Anterior cingulate cortex (tissue), 58 donors: ENCODE measurements around the gene ZNF3.
A peak's percentile ranks its signal among the peaks of the same experiment; 100 is the strongest.
"Not testable (repeated sequence)": the region's sequence is repeated elsewhere in the genome, so short reads cannot be mapped to it uniquely, and the experiment has no call there.

Source experiments
- DNase-seq, 58 donors: peaks; one replicate each; lab custom pipeline; 2025; lab: John Stamatoyannopoulos, UW

The ZNF3 gene

DNA sequence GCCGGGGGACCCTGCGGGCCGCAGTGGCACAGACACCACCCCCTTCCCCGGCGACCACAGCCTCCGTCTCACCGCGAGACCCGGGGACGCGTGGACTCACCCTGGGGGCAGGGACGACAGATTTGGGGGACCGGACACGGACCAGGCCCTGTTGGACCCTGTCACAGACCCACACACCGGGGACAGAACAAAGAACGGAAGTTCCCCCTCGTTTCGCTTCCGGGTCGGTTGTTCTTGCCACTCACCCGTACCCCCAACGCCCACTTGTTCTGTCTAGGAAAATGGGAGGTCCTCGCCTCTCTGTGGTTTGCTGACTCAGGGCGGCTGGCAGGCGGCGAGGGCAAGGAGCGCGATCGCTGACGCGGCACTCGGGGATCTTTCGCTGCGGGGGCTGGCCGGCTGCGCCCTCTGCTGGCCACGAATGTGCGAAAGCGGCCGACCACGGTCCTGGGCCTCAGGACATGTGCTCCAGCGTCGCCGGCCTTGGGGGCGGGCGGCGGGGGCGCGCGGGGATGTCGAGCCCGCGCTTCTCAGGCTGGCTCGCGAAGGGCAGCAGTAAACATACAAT, at the start of gene ZNF3:
Gene ZNF3 (minus strand): TSS at position 189 of the 568 bp plus-strand sequence. CDS start 4,366 bp downstream, outside the sequence.
- peak; percentile 74 to 99 (median 98) for DNase-seq

DNA sequence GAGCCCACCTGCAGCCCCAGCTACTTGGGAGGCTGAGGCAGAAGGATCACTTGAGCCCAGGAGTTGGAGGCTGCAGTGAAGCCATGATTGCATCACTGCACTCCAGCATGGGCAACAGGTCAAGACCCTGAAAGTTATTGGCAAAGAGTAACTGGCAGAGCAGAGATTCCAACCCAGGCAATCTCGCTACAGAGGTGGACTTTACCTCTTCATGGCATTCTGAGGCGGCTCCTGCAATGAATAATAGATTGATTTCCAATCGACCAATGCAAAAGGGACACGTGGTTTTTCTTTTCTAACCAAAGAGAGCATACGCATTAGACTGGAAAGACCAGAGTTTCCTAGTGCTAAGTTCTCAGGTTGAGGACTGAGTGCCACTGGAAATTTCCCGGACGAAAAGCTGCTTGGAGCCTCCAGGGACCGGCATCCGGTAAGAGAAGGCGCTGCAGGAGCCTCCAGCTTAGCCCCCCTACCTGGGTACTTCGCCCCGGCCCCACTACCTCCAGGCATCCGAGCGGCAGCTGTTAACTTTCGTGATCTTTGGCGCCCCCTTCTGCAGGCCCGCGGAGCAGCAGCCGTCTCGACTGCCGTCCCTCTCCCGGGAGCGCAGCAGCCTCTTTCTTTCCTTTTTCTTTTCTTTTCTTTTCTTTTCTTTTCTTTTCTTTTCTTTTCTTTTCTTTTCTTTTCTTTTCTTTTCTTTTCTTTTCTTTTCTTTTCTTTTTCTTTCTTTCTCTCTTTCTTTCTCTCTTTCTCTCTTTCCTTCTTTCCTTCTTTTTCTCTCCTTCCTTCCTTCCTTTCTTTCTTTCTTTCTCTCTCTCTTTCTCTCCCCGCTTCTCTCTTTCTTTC, 49.3 kb upstream of the ZNF3 start:
- DNase-seq: peak in 53 of 58 donors; percentile 6 to 85 (median 51)

DNA sequence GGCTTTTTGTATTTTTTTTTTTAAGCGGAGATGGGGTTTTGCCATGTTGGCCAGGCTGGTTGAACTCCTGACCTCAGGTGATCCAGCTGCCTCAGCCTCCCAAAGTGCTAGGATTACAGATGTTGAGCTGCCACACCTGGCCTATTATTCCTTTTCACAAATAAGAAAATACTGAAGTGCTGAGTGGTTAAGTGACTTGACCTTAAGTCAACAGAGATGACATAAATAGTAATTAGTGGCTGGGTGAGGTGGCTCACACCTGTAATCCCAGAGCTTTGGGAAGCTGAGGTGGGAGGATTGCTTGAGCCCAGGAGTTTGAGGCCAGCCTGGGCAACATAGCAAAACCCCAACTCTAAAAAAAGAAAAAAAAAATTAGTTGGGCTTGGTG, 48.7 kb upstream of the ZNF3 start:
- not testable (repeated sequence) for DNase-seq

DNA sequence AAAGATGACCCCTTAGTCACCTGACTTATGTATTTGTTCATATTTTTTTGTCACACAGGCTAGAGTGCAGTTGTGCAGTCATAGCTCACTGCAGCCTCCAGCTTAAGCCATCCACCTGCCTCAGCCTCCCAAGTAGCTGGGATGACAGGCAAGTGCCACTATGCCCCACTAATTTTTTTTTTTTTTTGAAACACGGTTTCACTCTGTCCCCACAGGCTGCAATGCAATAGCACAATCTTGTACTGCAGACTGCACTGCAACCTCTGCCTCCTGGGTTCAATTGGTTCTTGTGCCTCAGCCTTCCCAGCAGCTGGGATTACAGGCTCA, 47.1 kb upstream of the ZNF3 start:
- no peak for DNase-seq

DNA sequence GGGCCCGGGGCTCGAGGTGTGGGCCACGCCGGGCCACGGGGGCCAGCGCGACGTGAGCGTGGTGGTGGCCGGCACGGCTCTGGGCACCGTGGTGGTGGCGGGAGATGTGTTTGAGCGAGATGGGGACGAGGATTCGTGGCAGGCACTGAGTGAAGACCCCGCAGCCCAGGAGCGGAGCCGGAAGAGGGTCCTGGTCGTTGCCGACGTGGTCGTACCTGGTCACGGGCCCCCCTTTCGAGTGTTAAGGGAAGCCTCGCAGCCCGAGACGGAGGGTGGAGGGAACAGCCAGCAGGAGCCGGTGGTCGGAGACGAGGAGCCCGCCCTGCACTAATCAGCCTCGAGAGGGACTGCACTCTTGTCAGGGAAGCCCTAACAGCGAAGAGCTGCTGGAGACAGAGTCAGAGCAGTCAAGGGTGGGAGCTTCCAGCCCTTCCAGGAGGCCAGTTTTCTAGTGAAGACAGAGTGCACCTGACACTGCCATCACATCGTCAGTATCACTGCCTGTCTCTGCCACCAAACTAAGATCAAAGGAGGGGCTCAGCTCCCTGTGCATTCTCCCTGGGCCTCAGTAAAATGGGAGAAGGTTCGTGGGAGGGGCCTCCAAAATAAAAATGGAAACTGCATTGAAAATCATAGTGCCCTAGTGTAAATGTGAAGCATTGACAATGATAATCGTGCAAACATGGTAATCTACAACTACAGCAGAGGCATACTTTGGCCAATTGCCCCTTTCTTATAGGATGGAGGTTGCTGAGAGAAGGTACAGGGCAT, 46.5 kb upstream of the ZNF3 start:
- DNase-seq: peak in 18 of 58 donors; percentile 9 to 72 (median 37)

DNA sequence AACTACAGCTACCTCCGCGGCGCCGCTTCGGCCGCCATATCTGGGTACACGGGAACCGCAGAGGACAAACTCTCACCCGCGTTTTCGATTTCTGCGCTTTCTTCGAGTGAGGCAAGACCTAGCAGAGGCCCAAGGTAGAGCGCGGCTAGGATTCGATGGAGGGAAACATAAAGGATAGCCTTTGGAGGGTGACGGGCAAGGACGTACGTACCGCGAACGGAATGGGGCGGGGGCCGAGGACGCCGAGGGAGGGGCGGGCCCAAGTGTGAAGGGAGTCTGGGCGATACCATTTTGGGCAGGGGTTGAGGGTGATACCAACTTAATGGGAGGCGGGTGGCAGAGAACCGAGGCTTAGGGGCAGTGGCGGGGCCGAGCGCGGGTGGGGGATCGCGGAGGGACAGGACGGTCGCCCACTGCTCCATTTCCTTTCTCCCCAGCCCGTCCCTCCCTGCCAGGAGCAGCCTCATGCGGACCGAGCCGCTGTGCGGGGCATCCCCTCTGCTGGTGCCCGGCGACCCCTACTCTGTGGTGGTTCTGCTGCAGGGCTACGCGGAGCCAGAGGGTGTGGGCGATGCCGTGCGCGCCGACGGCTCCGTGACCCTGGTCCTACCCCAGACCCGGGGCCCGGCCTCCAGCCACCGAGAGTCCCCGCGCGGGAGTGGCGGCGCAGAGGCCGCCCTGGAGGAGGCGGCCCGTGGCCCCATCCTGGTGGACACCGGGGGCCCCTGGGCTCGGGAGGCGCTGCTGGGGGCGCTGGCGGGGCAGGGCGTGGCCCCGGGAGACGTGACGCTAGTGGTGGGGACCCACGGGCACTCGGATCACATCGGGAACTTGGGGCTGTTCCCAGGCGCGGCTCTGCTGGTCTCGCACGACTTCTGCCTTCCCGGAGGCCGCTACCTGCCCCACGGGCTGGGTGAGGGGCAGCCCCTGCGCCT, 45.7 kb upstream of the ZNF3 start, which contains the start of gene MBLAC1:
Gene MBLAC1 (plus strand): TSS at position 37 of the 935 bp plus-strand sequence. CDS start 429 bp downstream, at position 466.
- peak; percentile 41 to 94 (median 86) for DNase-seq

DNA sequence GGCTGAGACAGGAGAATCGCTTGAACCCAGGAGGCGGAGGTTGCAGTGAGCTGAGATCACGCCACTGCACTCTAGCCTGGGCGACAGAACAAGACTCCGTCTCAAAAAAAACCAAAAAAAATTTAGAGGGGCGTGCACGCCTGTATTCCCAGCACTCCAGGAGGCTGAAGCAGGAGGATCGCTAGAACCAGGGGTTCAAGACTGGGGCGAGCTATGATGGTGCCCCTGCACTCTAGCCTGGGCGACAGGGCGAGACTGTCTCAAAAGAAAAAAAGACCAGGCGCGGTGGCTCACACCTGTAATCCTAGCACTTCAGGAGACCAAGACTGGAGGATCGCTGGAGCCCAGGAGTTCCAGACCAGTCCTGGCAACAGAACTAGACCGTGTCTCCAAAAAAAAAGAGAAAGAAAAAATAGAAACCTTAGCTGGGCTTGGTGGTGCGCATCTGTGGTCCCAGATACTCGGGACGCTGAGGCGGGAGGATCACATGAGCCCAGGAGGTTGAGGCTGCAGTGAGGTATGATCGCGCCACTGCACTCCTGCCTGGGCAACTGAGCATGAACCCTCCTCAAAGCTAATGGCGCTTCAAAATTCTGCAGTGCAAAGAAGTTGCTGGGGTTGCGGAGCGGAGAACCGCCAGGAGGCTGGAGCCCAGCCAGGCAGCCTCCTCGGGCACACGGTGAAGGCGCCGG, 44.9 kb upstream of the ZNF3 start:
- peak in 7 of 58 donors; percentile 58 to 78 (median 77) for DNase-seq

DNA sequence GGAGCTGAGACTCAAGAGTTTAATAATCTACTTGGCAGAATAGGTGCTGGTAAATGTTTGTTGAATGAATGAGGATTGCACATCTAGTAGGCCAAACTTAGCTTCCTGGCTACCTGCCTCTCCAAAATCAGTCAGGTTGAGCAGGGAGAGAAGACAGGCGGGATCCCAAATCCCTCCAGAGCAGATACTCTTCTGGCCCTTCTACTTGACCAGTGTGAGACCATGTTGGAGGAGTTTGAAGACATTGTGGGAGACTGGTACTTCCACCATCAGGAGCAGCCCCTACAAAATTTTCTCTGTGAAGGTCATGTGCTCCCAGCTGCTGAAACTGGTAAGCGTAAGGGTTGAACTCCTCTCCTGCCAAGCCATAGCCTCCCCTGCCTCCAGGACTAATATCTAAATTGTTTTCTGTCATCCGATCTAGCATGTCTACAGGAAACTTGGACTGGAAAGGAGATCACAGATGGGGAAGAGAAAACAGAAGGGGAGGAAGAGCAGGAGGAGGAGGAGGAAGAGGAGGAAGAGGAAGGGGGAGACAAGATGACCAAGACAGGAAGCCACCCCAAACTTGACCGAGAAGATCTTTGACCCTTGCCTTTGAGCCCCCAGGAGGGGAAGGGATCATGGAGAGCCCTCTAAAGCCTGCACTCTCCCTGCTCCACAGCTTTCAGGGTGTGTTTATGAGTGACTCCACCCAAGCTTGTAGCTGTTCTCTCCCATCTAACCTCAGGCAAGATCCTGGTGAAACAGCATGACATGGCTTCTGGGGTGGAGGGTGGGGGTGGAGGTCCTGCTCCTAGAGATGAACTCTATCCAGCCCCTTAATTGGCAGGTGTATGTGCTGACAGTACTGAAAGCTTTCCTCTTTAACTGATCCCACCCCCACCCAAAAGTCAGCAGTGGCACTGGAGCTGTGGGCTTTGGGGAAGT, 43.0 kb upstream of the ZNF3 start:
- no peak for DNase-seq

DNA sequence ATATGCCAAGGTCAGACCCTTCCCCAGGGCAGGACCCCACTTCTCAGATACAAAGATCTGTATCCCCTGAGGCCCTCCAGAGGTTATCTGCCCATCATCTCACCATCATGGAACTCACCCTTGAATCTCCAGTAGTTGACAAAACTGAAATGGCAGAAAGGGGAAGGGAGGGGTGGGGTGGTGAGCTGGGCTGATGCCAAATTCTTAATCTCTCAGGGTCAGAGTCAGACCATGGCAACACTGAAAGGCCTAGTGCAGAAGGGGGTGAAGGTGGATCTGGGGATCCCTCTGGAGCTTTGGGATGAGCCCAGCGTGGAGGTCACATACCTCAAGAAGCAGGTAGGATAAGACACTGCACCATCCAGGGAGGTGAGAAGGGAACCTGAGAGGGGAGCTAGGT, 41.0 kb upstream of the ZNF3 start:
- no peak for DNase-seq

DNA sequence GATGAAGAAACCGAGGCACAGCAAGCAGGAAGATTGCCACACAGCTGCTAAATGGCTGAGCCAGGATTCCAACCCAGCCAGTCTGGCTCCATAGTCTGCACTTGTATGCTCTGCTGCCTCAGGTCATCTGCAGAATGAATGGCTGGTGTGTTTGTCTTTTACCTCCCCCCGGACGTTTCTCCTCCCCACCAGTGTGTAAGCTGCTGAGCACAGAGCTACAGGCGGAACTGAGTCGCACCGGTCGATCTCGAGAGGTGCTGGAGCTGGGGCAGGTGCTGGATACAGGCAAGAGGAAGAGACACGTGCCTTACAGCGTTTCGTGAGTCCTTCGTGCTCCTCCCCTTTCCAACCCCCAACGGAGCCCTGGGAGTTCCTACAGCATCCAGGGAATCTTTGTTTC, 40.5 kb upstream of the ZNF3 start:
- no peak for DNase-seq

DNA sequence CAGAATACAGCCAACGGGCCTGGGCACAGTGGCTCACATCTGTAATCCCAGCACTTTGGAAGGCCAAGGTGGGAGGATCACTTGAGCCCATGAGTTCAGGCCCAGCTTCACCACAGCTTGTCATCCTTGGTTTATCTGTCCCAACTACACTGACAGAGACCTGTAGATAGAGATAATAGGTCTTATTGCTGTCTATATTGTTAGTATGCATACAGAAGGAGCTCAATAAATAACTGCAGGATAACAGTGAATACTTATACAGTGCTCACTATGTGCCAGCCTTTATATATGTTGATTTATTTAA, 39.2 kb upstream of the ZNF3 start:
- no peak for DNase-seq

DNA sequence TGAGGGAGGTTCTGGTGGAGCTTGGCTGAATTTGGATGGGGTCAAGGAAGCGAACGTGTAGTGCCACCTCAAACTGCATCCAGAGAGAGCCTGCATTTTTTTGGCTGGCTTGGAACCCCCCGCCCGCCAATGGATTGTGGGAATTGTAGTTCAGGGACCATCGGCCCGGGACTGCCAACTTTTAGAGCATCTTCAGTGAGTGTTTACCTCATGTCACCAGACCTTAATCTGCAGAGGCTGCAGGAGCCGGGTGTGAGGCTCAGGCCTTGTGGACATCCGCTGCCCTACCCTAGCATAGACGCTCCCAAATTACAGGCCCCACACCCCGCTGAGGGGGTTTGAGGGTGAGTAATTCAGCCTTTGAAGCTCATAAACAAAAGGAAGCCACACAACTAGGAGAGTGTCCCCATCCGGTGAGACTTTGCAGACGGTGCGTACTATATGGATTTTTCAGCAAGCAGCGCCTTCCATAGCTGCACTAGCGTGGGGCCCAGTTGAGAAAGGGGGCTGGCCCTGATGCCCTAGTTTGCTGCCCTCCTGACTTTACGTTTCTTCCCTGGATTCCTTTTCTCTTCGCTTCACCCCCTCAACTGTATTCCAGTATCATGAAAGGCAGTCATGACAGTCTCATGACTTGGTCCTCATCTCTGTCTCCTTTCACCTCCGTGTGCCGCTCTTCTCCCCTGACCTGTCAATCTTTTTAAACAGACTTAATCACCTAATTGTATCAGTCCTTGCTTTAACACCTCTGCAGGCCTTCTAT, 38.6 kb upstream of the ZNF3 start:
- DNase-seq: peak in 55 of 58 donors; percentile 50 to 88 (median 74)

DNA sequence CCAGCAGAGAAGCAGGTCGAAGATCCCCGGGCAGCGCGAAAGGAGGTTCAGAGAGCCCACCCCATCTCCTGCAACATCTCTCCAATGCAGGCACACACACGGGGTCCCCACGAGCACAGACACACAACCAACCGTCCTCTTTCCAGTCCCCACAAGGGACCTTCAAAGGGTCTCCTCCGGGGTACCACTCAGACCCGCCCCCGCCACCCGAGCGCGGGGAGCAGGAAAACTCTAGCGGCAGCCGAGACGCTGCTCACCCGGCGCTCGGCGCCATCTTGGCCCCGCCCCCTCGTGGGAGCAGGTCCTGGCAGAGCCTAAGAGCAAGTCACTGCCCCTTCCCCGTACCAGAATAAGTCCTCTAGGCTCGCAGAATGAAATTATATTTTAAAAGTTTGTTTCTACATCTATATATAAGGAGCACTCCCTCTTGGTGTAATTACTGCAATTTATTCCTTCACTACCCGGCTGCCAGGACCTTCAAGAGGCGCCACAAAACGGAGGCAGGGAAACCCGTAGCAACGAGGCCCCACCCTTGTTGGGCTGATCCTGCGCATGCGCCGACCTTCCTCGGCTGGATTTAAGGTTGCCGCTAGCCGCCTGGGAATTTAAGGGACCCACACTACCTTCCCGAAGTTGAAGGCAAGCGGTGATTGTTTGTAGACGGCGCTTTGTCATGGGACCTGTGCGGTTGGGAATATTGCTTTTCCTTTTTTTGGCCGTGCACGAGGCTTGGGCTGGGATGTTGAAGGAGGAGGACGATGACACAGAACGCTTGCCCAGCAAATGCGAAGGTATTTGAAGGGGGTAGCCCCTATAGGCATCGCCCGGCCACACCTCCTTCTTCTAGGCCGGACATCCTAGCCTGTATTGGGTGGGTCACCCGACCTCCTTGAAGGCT, 37.8 kb upstream of the ZNF3 start, which contains the start of the genes CNPY4 and TAF6:
Gene CNPY4 (plus strand): TSS at position 563 of the 898 bp plus-strand sequence. CDS start 111 bp downstream, at position 674.
Gene TAF6 (minus strand): TSS at position 287 of the 898 bp plus-strand sequence. CDS start 5,149 bp downstream, outside the sequence.
- DNase-seq: peak; percentile 69 to 96 (median 90)

DNA sequence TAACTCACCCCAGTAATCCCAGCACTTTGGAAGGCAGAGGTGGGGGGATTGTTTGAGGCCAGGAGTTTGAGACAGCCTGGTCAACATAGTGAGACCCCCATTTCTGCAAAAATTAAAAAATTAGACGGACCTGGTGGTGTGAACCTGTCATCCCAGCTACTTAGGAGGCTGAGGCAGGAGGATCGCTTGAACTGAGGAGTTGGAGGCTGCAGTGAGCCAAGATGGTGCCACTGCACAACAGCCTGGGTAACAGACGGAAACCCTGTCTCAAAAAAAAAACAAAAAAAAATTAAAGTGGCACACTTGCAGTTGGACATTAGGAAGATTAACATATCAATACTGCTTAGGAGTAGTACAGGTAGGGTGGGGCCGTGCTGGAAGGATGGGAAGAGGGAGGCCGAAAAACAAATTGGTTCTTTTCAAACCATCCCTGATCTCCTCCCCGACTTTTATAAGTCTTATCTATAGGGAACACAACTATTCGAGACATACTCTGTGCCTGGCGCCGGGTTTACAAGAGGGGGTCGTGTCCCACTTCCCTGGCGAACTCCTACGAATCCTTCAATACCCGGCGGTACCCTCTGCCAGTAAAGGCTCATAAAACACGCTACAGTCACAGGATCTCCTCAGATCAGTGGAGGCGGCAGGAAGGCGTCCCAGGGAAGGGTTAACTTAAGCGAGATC, 37.0 kb upstream of the ZNF3 start:
- no peak for DNase-seq

DNA sequence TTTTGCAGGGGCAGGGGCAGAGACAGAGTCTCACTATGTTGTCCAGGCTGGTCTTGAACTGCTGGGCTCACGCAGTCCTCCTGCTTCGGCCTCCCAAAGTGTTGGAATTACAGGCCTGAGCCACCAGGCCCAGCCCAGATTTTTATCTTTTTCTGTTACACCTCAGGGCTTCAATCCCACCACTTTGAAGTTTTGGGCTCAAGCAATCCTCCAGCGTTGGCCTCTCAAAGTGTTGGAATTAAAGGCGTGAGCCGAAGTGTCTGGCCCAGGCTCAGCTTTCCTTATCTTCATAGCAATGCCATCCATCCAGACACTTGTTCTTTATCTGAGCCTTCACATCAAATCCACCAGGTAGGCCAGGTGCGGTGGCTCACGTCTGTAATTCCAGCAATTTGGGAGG, 33.5 kb upstream of the ZNF3 start:
- DNase-seq: no peak

DNA sequence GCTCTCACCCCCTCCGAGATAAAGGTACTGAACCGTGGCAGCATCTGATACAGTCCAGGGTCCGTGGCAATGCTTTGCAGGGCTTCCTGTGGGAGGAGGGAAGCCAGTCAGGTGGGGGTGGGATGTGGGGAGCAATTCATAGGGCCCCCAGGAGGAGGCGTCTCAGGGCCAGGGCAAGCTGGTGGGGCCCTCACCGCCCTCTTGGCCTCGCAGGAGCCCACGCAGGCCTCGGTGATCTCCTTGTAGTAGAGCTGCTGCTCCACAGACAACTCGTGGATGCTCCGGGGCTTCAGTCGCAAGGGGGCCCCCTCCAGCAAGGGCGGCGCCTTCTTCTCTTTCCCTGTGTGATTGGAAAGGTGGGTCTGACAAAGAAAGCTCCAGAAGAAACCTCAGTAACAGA, 30.4 kb upstream of the ZNF3 start:
- no peak for DNase-seq
